ENCODE results near the gene ETNK1.

- TF ChIP-seq CTCF (IDR thresholded peaks at IDR 0.05; ENCODE audit: low read depth, low read length) (no peak), EZH2phosphoT487 (IDR thresholded peaks at IDR 0.05; ENCODE audit: low read depth) (no peak)
Measured at GRCh38 chr12:22733756-22734155, 108.8 kb downstream of the ETNK1 start.

Data from OCI-LY3 (cell line).